Neutrophil (primary cell): ENCODE measurements around the gene DBH.

Experiments
- H3K27ac ChIP-seq: fragments of 200-600 bp; sonication (generic); 2 replicates; pipeline ENCODE4 v1.5.1; 2016; ENCODE audit warnings: mild to moderate bottlenecking, moderate library complexity
- H3K27me3 ChIP-seq: fragments of 200-600 bp; sonication (generic); 2 replicates; pipeline ENCODE4 v1.6.0; 2016; ENCODE audit warnings: mild to moderate bottlenecking
- H3K36me3 ChIP-seq: fragments of 200-600 bp; sonication (generic); 2 replicates; pipeline ENCODE4 v1.5.1; 2017
- H3K4me1 ChIP-seq, 2 experiments: fragments of 200-600 bp in 1 of 2; sonication (generic) in 1 of 2; 1 replicate in 1 of 2; 2 replicates in 1 of 2; pipeline versions ENCODE4 v1.5.1 to v1.6.1; 2013 to 2016; ENCODE audit warnings: low read depth in 1 of 2, low read length in 1 of 2, mild to moderate bottlenecking in 1 of 2, moderate library complexity in 1 of 2; ENCODE audit not compliant: control insufficient read depth in 1 of 2, insufficient read depth in 1 of 2
- H3K4me3 ChIP-seq, 2 experiments: fragments of 200-600 bp in 1 of 2; sonication (generic) in 1 of 2; 1 replicate in 1 of 2; 2 replicates in 1 of 2; pipeline ENCODE4 v1.5.1; 2013 to 2016; ENCODE audit warnings: low read depth in 1 of 2, low read length in 1 of 2, mild to moderate bottlenecking in 1 of 2, moderate library complexity in 1 of 2
- H3K9me3 ChIP-seq: fragments of 200-600 bp; sonication (generic); 2 replicates; pipeline ENCODE4 v1.5.1; 2016
- CTCF ChIP-seq: fragments of 200-600 bp; sonication (generic); IDR thresholded peaks from 2 replicates; pipeline ENCODE4 v1.5.1; 2016; ENCODE audit warnings: antibody characterized with exemption

Gene DBH

GRCh38 chr9:133591116-133591910 is 44.9 kb upstream of the DBH start:
- H3K27me3 ChIP-seq: peaks cover 11% of the 10 kb centered on the region
- no peak overlapping the region for H3K4me3 ChIP-seq
- TF ChIP-seq CTCF: no peak
- no peaks in the 10 kb centered on the region for H3K9me3 ChIP-seq
- no peak overlapping the region for H3K27ac ChIP-seq
- H3K36me3 ChIP-seq: no peaks in the 10 kb centered on the region
- H3K4me1 ChIP-seq: no peaks in the 10 kb centered on the region

GRCh38 chr9:133591985-133592384 is 44.2 kb upstream of the DBH start:
- TF ChIP-seq CTCF: no peak
- no peaks in the 10 kb centered on the region for H3K36me3 ChIP-seq
- H3K4me3 ChIP-seq: no peak overlapping the region
- H3K9me3 ChIP-seq: peaks cover 3% of the 10 kb centered on the region
- H3K27ac ChIP-seq: no peak overlapping the region
- peaks cover 5% of the 10 kb centered on the region for H3K27me3 ChIP-seq
- H3K4me1 ChIP-seq: no peaks in the 10 kb centered on the region

- no peaks in the 10 kb centered on the region for H3K4me1 ChIP-seq
- no peak overlapping the region for H3K4me3 ChIP-seq
- TF ChIP-seq CTCF: no peak
- no peaks in the 10 kb centered on the region for H3K27me3 ChIP-seq
- no peak overlapping the region for H3K27ac ChIP-seq
- peaks cover 5% of the 10 kb centered on the region for H3K9me3 ChIP-seq
- H3K36me3 ChIP-seq: no peaks in the 10 kb centered on the region
Observed at GRCh38 chr9:133592731-133593409, 43.3 kb upstream of the DBH start.

GRCh38 chr9:133593587-133594253 is 42.4 kb upstream of the DBH start:
- Histone ChIP-seq H3K4me1 (no peaks in the 10 kb centered on the region), H3K9me3 (peaks cover 5% of the 10 kb centered on the region), H3K36me3 (no peaks in the 10 kb centered on the region), H3K27me3 (no peaks in the 10 kb centered on the region), H3K4me3 (no peak overlapping the region), H3K27ac (no peak overlapping the region)
- no peak for TF ChIP-seq CTCF

- Histone ChIP-seq H3K9me3 (peaks cover 5% of the 10 kb centered on the region), H3K27ac (no peak overlapping the region), H3K4me3 (no peak overlapping the region), H3K27me3 (no peaks in the 10 kb centered on the region), H3K4me1 (no peaks in the 10 kb centered on the region), H3K36me3 (no peaks in the 10 kb centered on the region)
- TF ChIP-seq CTCF: no peak
Observed at GRCh38 chr9:133594310-133594709, 41.9 kb upstream of the DBH start.
